CD4-positive, alpha-beta T cell treated with Interleukin-4 for 4 hours (primary cell): ENCODE measurements around the gene TOMT.
"Not testable (repeated sequence)": the region's sequence is repeated elsewhere in the genome, so short reads cannot be mapped to it uniquely, and the experiment has no call there.

Experiments
- DNase-seq: peaks from one replicate; pipeline ENCODE4 v3.0.0-alpha.2; 2020

TOMT gene

DNA sequence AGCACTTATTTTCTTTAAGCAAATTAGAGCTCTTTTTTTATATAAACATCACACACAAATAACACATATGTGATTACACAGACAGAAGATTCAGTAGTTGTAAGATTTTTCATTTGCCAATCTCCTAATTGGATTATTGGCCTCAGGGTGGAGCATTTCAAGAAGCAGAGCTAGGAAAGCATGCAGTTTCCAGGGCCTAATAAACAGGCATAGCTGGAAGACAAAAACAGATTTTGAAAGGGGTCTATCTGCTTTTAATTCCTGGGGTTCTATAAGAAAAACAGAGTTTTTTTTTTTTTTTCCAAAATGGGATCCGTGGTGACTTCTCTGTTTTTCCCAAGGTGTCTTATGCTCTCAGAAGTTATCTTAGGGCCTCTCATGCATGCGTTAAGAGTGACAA lies 22.2 kb downstream of the TOMT start:
- DNase-seq = no peak

DNA sequence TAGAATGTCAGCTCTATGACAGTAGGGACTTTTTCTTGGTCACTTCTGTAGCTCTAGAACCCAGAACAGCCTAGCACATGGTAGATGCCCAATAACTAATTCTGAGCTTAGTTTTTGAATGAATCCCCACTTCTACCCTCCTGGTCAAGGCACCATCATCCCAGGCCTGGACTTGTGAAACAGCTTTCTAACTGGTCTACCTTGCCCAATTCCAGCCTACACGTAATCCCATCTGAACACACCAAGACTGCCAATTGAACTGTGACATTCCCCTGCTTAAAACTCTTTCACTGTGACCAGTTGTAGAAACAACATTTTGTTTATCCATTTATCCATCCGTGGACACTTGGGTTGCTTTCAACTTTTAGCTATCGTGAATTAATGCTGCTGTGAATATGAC lies 23.7 kb downstream of the TOMT start:
- DNase-seq = no peak

DNA sequence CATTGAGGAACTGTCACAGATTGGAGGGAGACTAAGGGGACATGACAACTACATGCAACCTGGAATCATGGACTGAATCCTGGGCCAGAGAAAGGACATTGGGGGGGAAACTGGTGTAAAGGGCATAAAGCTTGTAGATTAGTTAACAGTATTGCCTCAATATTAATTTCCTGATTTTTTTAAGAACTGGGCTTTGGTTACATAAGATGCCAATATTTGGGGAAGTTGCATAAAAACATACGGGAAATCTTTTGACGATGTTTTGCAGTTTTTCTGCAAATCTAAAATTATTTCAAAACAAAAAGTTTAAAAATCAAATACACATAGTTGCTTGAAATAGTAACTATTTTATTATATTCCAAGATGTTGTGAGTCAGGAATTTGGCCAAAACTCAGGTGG lies 26.9 kb downstream of the TOMT start:
- no peak for DNase-seq

DNA sequence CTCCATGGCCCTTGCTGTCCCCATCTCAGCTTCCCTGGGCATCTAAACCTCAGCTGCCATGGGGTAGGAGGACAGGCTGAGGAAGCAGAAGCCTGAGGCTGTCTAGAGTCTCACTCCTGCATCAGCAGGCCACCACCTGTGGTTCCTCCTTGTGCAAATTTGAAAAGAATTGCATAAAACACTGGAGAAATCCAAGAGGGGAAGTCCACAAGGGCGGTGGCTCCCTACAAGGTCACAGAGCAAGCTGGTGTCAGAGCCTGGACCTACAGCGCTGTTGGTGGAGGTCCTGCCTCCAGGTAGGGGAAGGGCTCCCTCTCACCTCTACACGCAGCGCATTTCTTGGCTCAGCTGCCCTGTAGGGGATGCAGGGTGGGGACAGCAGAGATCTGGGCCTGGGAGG lies 29.7 kb downstream of the TOMT start, which contains the start of gene FOLR3:
Gene FOLR3, plus strand, starts transcription at position 253 of the 400 bp plus-strand sequence. CDS start 228 bp downstream, outside the sequence.
- not testable (repeated sequence) for DNase-seq

DNA sequence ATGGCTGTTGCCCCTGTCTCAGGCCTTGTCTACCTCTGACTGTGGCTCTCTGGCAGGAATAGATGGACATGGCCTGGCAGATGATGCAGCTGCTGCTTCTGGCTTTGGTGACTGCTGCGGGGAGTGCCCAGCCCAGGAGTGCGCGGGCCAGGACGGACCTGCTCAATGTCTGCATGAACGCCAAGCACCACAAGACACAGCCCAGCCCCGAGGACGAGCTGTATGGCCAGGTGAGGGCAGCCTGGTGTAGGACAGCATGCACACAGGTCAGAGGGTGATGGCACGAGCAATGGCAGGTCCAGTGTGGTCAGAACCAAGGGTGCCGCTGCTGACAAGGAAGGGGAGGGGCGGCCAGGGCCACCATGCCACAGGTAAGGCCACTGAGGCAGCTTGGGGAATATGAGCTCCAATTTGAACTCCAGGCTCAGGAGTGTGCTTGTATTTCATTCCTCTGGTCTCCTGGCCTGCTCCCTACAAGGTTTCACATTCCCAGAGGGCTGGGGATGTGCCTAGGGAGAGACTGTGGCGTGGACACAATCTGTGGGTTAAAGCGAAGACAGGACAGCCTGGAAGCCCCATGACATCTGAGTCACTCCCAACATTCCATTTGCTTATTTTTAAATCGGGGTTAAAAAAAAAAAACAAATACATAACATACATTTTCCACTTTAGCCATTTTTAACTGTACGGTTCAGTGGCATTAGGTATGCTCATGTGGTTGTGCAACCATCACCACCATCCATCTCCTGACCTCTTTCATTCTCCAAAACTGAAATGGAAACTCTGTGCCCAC lies 30.4 kb downstream of the TOMT start:
- no peak for DNase-seq

DNA sequence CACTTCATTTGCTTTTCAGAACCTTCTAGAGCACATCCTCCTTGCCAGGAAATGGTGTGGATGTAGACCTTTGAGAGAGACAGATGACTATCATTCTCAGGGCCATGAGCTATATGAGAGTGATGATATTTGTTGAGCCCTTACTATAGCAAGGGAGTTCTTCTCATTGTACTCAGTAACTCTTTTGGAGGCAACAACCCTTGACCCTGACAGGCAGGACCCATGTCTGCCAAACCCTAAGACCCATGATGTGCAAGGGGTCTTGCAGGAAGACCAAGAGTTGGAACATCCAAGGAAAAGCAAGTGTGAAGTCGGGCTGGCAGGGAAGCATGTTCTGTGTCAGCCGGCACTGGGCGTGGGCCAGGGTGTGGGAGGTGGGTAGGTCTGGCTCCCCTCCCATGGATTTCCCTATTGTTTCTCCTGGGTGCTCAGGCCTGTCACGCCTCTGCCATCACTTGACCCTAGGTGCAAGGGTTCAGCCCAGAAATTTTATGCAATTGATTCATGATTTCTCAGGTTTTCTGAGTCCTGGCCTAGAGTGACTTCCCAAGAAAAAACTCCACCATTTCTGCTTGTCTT lies 31.0 kb downstream of the TOMT start:
- DNase-seq = no peak

DNA sequence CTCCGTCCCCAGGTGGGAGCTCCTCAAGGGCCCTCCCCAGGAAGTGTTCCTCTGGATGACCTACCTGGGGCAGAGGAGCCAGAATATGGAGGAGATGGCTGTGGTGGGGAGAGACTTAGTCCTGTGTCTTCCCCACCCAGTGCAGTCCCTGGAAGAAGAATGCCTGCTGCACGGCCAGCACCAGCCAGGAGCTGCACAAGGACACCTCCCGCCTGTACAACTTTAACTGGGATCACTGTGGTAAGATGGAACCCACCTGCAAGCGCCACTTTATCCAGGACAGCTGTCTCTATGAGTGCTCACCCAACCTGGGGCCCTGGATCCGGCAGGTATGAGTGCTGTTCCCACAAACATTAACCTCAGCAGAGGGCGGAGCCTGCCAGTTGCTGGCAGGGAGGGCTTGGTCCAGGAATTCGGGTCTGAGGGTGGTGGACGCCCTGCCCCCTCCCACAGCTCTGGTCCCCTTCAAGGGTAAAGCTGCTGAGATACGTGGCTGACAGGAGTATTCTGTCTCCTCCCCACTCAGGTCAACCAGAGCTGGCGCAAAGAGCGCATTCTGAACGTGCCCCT lies 33.2 kb downstream of the TOMT start:
- DNase-seq = no peak

DNA sequence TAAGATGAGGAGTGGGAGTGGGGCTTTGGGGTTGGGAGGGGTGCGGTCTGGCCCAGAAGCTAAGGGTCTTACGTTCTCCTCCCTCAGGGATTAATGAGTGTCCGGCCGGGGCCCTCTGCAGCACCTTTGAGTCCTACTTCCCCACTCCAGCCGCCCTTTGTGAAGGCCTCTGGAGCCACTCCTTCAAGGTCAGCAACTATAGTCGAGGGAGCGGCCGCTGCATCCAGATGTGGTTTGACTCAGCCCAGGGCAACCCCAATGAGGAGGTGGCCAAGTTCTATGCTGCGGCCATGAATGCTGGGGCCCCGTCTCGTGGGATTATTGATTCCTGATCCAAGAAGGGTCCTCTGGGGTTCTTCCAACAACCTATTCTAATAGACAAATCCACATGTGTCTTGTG lies 33.8 kb downstream of the TOMT start:
- DNase-seq = no peak

DNA sequence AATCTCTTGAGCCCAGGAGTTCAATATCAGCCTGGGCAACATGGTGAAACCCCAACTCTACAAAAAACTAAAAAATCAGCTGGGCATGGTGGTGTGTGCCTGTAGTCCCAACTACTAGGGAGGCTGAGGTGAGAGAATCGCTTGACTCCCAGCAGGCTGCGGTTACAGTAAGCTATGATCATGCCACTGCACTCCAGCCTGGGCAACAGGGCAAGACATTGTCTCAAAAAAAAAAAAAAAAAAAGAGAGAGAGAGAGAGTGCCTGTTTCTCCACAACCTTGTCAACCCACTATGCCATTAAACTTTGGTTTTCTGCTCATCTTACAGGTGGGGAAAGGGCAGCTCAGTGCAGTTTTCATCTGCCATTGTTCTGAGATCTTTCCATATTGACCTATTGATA lies 34.9 kb downstream of the TOMT start:
- no peak for DNase-seq

DNA sequence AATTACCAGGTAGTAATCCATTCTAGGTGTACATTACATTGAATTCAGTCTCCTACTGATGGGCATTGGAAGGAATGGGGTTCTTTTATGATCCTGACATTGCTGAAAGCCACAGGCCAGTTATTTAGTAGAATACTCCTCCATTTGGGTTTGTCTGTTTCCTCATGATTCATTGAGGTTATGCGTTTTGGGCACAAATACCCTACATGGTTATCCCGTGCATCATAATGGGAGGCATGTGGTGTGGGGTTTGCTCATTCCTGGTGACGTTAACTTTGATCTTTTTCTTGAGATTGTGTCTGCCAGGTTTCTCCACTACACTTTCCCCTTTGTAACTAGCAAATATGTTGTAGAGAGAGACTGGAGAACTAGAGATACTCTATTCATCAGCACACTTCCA lies 35.3 kb downstream of the TOMT start:
- DNase-seq = peak; percentile 14

DNA sequence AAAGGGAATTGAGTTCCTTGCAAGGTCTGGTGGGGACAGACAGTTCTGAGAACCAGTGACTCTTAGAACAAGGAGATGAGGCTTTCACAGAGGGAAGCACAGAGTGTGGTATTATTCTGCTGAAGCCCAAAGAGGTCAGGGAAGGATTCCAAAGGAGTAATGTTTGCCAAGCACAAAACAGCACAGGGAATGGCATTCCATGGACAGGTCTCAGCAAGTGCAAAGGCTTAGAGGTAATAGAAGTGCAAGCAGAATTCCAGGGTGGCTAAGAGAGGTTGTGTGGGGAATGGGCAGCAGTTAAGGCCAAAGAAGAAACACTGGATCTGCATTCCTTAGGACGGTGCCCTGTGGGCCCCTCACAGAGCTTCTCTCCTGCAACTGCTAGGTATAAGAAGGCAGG lies 36.4 kb downstream of the TOMT start:
- not testable (repeated sequence) for DNase-seq

DNA sequence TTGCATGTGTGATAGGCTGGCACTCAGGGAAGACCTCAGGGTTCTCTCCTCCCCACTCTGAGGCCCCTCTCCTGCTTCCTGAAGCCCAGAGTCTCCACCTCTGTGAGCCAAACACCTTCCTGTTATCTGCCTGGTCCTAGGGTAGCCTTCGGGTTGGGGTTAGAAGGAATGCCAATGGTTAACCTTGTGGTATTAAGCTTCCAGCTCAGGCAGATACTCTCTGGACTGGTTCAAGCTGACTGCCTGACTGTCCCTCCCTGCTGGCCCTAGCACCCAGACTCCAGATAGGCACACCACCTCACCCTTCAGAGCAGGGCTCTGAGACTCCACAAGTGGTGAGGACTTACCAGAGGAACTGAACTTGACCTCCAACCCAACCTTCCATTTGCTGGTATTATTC lies 36.8 kb downstream of the TOMT start:
- DNase-seq = not testable (repeated sequence)

DNA sequence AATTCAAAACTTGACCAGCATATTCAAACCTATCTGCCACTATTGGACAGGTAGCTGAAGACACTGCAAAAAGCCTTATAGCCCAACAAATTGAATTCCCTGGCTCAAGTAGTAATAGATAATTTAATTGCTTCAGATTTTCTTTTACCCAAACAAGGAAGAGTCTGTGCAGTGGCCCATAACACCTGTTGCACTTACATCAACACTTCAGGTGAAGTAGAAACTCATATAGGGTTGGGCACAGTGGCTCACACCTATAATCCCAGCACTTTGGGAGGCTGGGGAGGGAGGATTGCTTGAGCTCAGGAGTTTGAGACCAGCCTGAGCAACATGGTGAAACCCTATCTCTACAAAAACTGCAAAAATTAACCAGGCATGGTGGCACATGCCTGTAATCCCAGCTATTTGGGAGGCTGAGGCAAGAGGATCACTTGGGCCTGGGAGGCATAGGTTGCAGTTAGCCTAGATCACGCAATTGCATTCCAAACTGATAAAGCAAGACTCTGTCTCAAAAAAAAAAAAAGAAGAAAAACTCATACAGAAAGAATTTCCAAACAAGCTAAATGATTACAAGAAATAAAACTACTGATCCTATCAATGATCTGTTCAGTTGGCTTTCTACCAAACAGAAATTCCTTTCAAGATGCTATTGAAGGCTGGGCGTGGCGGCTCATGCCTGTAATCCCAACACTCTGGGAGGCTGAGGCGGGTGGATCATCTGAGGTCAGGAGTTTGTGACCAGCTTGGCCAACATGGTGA lies 39.3 kb downstream of the TOMT start:
- DNase-seq = no peak

DNA sequence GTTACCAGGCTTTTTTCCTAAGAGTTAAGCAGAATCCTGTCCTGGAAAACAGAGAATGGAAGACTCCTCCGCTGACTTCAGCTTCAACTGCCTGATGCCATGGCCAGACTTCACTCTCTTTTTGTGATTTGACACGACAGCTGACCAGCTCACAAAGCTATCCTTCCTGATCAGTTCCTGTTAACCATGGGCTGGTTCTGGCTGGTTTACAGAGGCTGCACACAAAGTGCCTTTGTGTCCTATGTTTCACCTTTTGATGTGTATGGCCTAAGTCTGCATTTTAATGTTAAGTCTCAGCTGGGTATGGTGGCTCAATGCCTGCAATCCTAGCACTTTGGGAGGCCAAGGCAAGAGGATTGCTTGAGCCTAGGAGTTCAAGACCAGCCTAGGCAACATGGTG lies 40.9 kb downstream of the TOMT start:
- no peak for DNase-seq

DNA sequence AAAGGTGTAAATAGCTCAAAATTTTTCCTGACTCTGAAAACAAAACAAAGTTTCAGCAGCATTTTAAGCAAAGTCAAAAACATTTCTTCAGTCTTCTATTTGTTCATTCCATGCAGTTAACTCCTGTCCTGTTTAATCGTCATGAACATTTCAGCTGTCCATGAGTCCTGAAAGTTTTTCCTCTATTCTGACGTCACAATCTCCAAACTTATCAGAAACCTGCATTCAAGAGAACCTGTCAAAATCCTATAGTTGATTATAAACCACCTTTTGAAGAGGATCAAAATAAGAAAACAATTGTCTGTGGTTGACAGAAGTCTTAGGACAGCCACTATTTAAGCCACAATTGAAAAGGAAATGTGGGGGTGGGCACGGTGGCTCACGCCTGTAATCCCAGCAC lies 45.2 kb downstream of the TOMT start:
- DNase-seq = no peak

DNA sequence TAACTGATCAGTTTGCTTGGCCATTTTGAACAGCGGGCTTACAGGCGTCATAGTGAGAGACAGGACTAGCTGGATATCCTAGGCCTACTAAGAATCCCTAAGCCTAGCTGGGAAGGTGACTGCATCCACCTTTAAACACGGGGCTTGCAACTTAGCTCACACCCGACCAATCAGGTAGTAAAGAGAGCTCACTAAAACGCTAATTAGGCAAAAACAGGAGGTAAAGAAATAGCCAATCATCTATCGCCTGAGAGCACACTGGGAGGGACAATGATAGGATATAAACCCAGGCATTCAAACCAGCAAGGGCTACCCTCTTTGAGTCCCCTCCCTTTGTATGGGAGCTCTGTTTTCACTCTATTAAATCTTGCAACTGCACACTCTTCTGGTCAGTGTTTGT lies 48.1 kb downstream of the TOMT start:
- not testable (repeated sequence) for DNase-seq

DNA sequence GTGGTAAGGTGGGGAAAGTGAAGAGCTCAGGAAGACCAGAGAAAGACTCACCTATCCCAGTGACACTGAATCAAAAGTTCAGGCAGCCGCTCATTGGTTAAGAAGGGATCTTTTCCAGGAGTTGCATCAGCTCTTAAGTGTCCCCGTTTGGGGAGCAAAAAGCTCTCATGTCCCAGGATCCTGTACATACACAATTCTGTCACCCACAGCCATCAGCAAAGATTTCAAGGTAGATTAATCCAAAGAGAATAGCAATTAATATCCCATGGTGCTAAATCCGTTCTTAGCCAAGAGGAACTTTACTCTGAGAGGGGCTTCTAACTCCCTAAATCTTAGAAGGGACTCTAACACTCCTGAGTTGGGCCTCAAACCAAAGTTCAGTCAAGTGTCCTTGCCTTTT lies 49.1 kb downstream of the TOMT start:
- DNase-seq = no peak

DNA sequence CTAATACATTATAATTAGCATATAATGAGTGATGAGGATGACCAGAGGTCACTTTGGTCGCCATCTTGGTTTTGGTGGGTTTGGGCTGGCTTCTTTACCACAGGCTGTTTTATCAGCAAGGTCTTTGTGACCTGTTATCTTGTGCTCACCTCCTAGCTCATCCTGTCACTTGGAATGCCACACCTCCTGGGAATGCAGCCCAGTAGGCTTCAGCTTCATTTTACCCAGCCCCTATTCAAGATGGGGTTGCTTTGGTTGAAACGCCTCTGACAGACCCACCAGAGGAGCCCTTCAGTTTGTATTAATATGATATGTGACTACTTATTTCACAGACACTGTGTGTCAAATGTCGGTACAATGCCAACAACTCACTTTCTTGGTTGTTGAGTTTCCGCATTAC lies 50.0 kb downstream of the TOMT start:
- DNase-seq = no peak

DNA sequence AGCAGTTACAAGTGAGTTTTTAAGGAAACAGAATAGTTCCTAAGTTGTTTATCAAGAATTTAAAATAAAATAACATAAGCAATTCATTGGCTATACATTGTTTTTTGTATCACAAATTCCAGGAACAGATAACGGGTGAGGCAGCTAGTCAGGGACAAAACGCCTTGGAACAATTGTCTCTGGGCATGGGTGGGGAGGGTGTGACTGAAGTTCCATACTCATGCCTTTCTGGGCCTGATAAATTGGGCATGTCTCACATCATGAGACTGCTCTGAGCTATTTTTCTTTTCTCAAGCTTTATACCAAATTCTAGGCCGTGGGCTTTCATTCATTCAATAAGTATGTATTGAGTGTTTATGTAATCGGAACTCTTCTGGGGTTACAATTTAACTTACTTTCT lies 51.4 kb downstream of the TOMT start:
- DNase-seq = no peak
